ENCODE data around the gene OR5H1. TPM values are rescaled to one million over a fixed set of nuclear protein-coding genes. Genes with fewer than 3 reads are reported as not detected.

The OR5H1 gene
- not detected for total RNA-seq

DNA sequence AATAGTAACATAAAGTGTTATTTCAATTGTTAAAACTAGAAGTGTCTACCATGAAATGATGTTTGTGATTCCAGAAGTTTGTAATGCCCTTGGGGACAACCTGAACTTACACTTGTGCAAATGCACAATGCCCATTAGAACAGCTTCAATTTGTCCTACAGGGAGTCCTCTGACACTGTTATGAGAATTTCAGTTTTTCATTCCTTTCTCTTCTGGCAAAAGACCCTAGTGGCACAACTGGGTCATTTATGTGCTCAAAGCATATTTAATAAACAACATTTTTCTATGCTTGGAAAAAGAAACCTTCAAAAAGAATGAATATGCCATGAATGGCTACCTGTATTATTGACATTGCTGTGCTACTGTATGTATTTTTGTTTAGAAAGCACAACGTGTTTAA, at the start of gene OR5H1:
OR5H1 (plus strand) TSS at position 301 of the 400 bp plus-strand sequence. CDS start 1,977 bp downstream, outside the sequence.
- DNase-seq (ENCODE audit: low spot score) (no peak), ATAC-seq (ENCODE audit: low FRiP score) (no peak)
- TF ChIP-seq CTCF (IDR thresholded peaks at IDR 0.05), result no peak

DNA sequence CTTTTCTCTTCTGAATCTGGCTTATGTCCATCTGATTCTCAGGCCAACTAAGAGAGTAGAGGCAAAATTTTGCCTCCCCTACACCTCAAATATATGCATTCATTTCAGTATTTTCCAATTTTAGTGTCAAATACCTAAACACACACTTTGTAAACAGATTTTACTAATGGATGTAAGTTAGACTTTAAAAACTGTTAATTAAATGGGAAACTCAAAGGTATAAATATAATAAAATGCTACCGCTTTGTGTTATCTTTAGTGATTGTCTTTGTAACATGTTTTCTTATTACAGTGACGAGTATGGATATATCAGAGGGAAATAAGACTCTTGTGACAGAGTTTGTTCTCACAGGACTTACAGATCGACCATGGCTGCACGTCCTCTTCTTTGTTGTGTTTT, 43.6 kb upstream of the OR5H1 start, which contains the start of gene OR5AC2:
OR5AC2 (plus strand) TSS at position 301 of the 400 bp plus-strand sequence; CDS start at position 301, 0 bp downstream.
- no peak for TF ChIP-seq CTCF (IDR thresholded peaks at IDR 0.05)
- no peak for ATAC-seq (ENCODE audit: low FRiP score)
- DNase-seq (ENCODE audit: low spot score), result no peak

DNA sequence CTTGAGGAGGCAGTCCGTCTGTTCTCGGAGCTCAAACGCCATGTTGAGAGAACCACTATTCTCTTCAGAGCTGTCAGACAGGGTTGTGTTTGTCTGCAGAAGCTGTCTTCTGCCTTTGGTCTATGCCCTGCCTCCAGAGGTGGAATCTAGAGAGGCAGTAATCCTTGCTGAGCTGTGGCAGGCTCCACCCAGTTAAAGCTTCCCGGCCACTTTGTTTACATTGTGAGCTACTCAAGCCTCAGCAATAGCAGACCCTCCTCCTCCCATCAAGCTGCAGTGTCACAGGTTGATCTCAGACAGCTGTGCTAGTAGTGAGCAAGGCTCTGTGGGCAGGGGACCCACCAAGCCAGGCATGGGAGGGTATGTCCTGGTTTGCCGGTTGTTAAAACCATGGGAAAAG, 34.6 kb upstream of the OR5H1 start:
- no peak for TF ChIP-seq CTCF (IDR thresholded peaks at IDR 0.05)
- ATAC-seq (ENCODE audit: low FRiP score) (no peak), DNase-seq (ENCODE audit: low spot score) (no peak)

DNA sequence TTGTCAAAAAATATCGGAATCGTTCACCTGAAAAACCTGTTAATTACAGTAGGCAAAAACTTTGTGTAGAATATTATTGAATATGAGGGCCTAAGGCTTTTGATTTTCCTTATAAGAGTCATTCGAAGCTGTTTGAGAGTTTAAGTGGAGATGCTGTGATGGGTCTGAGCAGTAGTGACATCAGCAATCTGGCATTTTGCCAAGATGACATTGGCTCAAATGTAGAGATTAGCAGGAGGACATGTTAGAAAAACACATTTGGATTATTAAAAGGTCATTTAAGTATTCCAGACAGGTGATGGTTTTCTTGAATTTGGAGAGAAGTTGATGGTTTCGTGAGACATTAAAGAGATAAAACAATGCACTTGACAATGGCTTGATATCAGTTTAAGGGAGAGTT, 30.7 kb upstream of the OR5H1 start:
- no peak for DNase-seq (ENCODE audit: low spot score)
- no peak for ATAC-seq (ENCODE audit: low FRiP score)
- TF ChIP-seq CTCF (IDR thresholded peaks at IDR 0.05), result no peak

DNA sequence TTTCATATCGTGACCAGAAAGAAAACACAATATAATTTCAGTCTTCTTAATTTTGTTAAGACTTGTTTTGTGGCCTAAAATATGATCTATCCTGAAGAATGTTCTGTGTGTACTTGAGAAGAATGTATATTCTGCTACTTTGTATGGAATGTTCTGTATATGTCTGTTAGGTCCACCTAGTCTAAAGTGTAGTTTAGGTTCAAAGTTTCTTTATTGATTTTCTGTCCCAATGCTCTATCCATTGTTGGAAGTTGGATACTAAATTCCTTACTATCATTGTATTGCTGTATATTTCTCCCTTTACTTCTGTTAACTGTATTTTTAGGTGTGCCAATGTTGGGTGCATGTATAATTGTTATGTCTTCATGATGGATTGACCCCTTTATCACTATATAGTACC, 22.4 kb upstream of the OR5H1 start:
- DNase-seq (ENCODE audit: low spot score) (no peak), ATAC-seq (ENCODE audit: low FRiP score) (no peak)
- no peak for TF ChIP-seq CTCF (IDR thresholded peaks at IDR 0.05)

DNA sequence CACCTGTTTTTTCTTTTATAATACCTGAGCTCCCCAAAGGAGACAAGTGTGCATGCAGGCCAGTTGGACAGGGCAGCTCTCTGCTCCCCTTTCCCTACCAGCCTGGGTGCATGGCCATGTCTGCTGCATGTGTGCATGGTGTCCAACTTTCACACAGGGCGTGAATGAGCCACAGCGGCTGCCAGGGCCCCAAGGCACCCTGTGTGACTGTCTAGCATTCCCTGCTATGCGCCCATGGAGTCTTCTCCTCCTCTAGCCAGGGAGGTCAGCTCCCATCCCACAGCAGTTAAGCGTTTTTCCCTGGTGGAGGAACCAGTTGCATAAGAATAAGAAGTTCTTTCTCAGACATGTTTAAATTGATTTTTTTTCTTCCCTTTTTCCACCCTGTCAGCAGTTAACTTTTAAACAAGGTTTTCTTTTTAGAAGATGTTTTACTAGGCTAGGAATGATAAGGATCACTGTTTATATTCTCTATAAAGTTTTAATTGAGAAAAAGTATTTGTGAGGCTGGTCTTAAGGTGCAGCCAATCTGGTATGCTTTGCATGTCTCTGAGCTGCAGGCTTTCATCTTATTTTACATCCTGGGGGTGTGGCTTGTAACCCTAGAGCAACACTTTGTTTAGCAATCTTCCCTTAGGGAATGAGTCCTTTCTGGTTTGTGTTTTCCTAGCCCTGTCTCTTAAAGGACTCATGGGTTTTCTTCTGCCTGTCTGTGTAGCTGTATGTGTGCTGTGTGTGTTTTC, 20.5 kb upstream of the OR5H1 start:
- no peak for TF ChIP-seq CTCF (IDR thresholded peaks at IDR 0.05)
- ATAC-seq (ENCODE audit: low FRiP score) (no peak), DNase-seq (ENCODE audit: low spot score) (no peak)

- ATAC-seq (ENCODE audit: low FRiP score) (no peak), DNase-seq (ENCODE audit: low spot score) (no peak)
- no peak for TF ChIP-seq CTCF (IDR thresholded peaks at IDR 0.05)
Measured at GRCh38 chr3:98110550-98110908, 20.0 kb upstream of the OR5H1 start.

Measured in omental fat pad (tissue), 4 donors.